Ectodermal cell (in vitro differentiated cells): ENCODE results near the gene DNAJC15. TPM values are rescaled to one million over a fixed set of nuclear protein-coding genes. Genes with fewer than 3 reads are reported as not detected.

Experiments used
- H3K27ac ChIP-seq: 2 replicates; pipeline ENCODE4 v1.7.0; 2013; ENCODE audit warnings: mild to moderate bottlenecking, low read depth, low read length; ENCODE audit not compliant: insufficient read depth, poor library complexity, severe bottlenecking
- H3K27me3 ChIP-seq: 2 replicates; pipeline ENCODE4 v1.7.0; 2013; ENCODE audit warnings: mild to moderate bottlenecking, low read length; ENCODE audit not compliant: insufficient read depth, control insufficient read depth, poor library complexity, severe bottlenecking
- H3K36me3 ChIP-seq: one replicate; pipeline ENCODE4 v1.7.0; 2013; ENCODE audit warnings: low read length; ENCODE audit not compliant: control insufficient read depth, insufficient read depth
- H3K4me1 ChIP-seq: one replicate; pipeline ENCODE4 v1.7.0; 2013; ENCODE audit warnings: low read length; ENCODE audit not compliant: control insufficient read depth, insufficient read depth
- H3K4me3 ChIP-seq: 2 replicates; pipeline ENCODE4 v1.7.0; 2013; ENCODE audit warnings: low read depth, low read length, control low read depth; ENCODE audit not compliant: insufficient read depth
- H3K9me3 ChIP-seq: 2 replicates; pipeline ENCODE4 v1.7.0; 2013; ENCODE audit warnings: mild to moderate bottlenecking, low read length, moderate library complexity; ENCODE audit not compliant: control insufficient read depth
- WGBS, 2 experiments: methylation state at CpG; one replicate each; pipeline ENCODE4 v1.1.7; 2013; ENCODE audit warnings: missing lambda C conversion rate in 2 of 2; 5-methylcytosine and 5-hydroxymethylcytosine counted together
- polyA plus RNA-seq, 4 experiments: library from polyadenylated mRNA; stranded (reverse); fragments of 50-300 nt; gene quantifications; one replicate each; pipeline ENCODE4 v1.2.3, GENCODE V29; 2013

The DNAJC15 gene
- 20.9 TPM for polyA plus RNA-seq (2013, experiment 1 of 4)
- 17.9 TPM for polyA plus RNA-seq (2013, experiment 2 of 4)
- polyA plus RNA-seq (2013, experiment 3 of 4), result 17.2 TPM
- 20.5 TPM for polyA plus RNA-seq (2013, experiment 4 of 4)

GRCh38 chr13:43023289-43023963, at the start of gene DNAJC15:
Gene DNAJC15, plus strand, starts transcription at chr13:43023586. Its CDS starts 41 bp downstream, at chr13:43023627.
- Histone ChIP-seq H3K9me3 (no peaks in the 10 kb centered on the region), H3K4me3 (peak within 1 kb of the TSS; percentile 60), H3K27me3 (no peaks in the 10 kb centered on the region), H3K27ac (peak within 1 kb of the TSS; percentile 64), H3K36me3 (no peaks in the 10 kb centered on the region), H3K4me1 (no peaks in the 10 kb centered on the region)
- 8 to 10% methylated on average over 48 of the region's 48 CpGs for WGBS, 2 experiments

DNA sequence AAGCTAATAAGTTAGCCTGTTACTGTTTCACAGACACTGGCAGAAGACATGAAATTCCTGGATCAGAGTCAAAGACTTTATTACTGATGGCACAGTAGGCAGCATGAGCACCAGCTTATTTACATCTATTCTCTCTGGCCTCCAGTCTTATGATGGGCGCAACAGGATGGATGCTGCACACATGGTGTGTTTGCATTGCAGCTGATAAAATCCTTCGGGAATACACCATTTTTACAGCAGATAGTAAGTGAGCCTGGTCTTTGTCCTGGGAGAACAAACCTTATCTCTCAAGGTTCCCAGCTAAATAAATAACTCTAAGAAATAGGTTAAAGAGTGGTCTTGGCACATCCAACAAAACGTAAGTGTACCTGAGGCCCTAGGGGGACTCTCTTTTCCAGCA, 47.3 kb upstream of the DNAJC15 start:
- no peak overlapping the region for H3K27ac ChIP-seq
- no peak overlapping the region for H3K4me3 ChIP-seq
- no peaks in the 10 kb centered on the region for H3K27me3 ChIP-seq
- WGBS, 2 experiments, result 94 to 98% methylated on average over 2 of the region's 3 CpGs
- no peaks in the 10 kb centered on the region for H3K9me3 ChIP-seq
- H3K36me3 ChIP-seq, result no peaks in the 10 kb centered on the region
- no peaks in the 10 kb centered on the region for H3K4me1 ChIP-seq

GRCh38 chr13:42977219-42977659, 46.1 kb upstream of the DNAJC15 start:
- no peak overlapping the region for H3K4me3 ChIP-seq
- H3K4me1 ChIP-seq, result no peaks in the 10 kb centered on the region
- WGBS, 2 experiments, result 94 to 97% methylated on average over 1 of the region's 1 CpG
- no peaks in the 10 kb centered on the region for H3K27me3 ChIP-seq
- no peaks in the 10 kb centered on the region for H3K36me3 ChIP-seq
- H3K27ac ChIP-seq, result no peak overlapping the region
- H3K9me3 ChIP-seq, result no peaks in the 10 kb centered on the region

DNA sequence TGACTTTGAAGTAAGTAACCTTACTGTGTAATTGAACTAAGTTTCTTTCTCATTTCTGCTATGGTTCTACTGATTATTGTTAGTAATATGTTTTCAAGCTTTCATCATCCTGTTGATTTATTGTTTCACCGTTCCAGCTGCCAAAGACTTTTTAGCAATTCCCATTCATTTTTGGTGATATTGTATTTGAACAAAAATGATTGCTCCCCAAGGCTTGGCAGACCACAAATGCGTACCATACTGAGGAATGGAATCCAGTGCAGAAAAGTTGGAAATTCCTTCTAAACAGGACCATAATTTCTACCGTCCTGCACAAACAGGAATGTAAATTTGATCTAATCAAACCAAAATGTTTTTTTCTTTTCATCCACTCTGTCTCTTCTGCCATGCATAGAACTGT, 42.1 kb upstream of the DNAJC15 start:
- Histone ChIP-seq H3K9me3 (no peaks in the 10 kb centered on the region), H3K4me3 (no peak overlapping the region), H3K36me3 (no peaks in the 10 kb centered on the region), H3K27me3 (no peaks in the 10 kb centered on the region), H3K27ac (no peak overlapping the region), H3K4me1 (no peaks in the 10 kb centered on the region)
- 79% methylated on average over 3 of the region's 3 CpGs for WGBS, 2 experiments

- 92 to 93% methylated on average over 1 of the region's 1 CpG for WGBS, 2 experiments
- no peak overlapping the region for H3K27ac ChIP-seq
Measured at GRCh38 chr13:42981853-42982252, 41.5 kb upstream of the DNAJC15 start.

DNA sequence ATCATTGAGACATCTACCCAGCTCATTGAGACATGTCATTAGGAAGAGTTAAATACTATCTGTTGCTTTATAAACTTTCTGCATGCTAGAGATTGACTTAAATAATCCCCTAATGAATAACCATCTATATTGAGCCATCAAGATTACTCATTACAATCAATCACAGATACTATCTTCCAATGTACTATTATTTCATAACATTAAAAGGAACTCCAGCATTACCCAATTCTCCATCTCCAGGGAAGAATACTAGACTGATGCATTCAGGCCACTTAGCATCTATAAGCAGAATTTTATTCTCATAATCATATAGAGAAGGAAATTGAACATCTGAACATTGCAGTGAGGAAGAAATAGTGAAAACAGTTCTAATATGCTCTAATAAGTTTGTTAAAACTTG, 39.4 kb upstream of the DNAJC15 start:
- no peaks in the 10 kb centered on the region for H3K9me3 ChIP-seq
- no peaks in the 10 kb centered on the region for H3K4me1 ChIP-seq
- H3K4me3 ChIP-seq, result no peak overlapping the region
- H3K27ac ChIP-seq, result no peak overlapping the region
- no peaks in the 10 kb centered on the region for H3K36me3 ChIP-seq
- no peaks in the 10 kb centered on the region for H3K27me3 ChIP-seq

More at GRCh38 chr13:42981853-42982252, 41.5 kb upstream of the DNAJC15 start:
- no peaks in the 10 kb centered on the region for H3K9me3 ChIP-seq
- H3K27me3 ChIP-seq, result no peaks in the 10 kb centered on the region
- H3K4me1 ChIP-seq, result no peaks in the 10 kb centered on the region
- no peaks in the 10 kb centered on the region for H3K36me3 ChIP-seq
- no peak overlapping the region for H3K4me3 ChIP-seq

- H3K4me3 ChIP-seq, result no peak overlapping the region
- H3K4me1 ChIP-seq, result no peaks in the 10 kb centered on the region
- no peaks in the 10 kb centered on the region for H3K27me3 ChIP-seq
- H3K36me3 ChIP-seq, result no peaks in the 10 kb centered on the region
- no peak overlapping the region for H3K27ac ChIP-seq
- WGBS, 2 experiments, result 90 to 100% methylated on average over 1 of the region's 1 CpG
- H3K9me3 ChIP-seq, result no peaks in the 10 kb centered on the region
Measured at GRCh38 chr13:42984691-42985090, 38.7 kb upstream of the DNAJC15 start.

DNA sequence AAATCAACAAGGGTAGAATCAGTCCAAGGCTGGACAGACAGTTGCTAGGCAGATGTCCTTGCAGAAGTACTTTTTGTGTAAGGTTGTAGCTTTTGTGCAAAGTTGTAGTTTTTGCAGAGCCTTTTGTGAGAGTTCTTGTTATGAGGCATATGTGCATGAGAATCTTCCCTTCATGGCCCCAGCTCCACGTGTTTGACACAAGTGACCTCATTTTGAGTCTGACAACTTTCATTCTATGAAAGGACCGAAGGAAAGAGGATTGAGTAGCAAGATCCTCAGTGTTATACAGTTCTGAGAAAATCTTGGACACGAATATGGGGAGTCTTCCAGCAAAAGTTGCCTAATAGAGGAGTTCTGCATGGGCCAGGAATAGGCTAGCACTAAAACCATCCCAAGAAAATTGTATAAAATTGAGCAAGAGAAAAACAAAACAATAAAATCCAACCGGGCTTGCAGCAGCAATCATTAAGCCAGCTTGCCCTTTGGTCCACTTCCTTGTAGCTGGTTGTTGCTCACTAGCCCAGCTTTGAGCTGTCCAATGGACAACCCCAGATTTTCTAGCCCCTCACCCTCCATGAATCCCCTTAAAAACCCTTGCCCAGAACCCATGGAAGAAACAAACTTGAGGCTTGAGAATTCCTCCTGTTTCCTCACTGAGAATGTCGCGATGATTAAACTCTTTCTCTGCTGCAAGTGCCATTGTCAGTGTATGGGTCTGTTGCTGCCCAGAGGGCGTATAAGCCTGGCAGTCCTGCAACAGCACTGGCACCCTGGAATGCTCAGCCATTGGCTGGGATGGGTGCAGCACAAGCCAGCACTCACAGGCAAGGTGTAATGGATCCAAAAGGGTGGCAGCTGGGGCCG, 37.8 kb upstream of the DNAJC15 start:
- Histone ChIP-seq H3K27me3 (no peaks in the 10 kb centered on the region), H3K4me3 (no peak overlapping the region), H3K4me1 (no peaks in the 10 kb centered on the region), H3K27ac (no peak overlapping the region), H3K9me3 (no peaks in the 10 kb centered on the region), H3K36me3 (no peaks in the 10 kb centered on the region)
- WGBS, 2 experiments, result 89 to 90% methylated on average over 8 of the region's 8 CpGs

- Histone ChIP-seq H3K4me3 (no peak overlapping the region), H3K4me1 (no peaks in the 10 kb centered on the region), H3K36me3 (no peaks in the 10 kb centered on the region), H3K9me3 (no peaks in the 10 kb centered on the region), H3K27ac (no peak overlapping the region), H3K27me3 (no peaks in the 10 kb centered on the region)
- 70 to 72% methylated on average over 7 of the region's 7 CpGs for WGBS, 2 experiments
Measured at GRCh38 chr13:42986176-42986574, 37.2 kb upstream of the DNAJC15 start.
